Hematopoietic multipotent progenitor cell treated with erythropoietin and hydrocortisone succinate and interleukin-3 and kit ligand, for 8 days (in vitro differentiated cells): ENCODE measurements around the gene LYG1.

Experiments
- DNase-seq: peaks from one replicate; pipeline ENCODE4 v3.0.0-alpha.2; 2015

LYG1 gene

DNA sequence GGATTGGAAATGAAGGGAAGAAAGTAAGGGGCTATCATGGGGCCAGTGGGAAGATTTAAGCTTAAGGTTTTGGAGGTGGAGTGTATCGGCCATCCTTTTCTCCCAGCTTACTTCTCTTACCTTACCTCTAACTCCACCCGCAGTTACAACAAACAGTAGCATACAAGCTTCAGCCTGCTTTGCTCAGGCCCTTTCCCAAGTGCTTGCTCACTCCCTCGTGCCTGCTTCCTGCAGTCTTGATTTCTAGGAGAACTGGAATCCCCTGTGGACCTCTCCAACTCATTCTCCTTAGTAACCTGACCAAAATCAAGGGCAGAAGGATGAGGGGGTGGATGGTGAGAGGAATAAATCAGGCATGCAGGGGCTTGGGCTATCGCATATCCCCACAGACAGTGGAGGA, 39.8 kb downstream of the LYG1 start:
- DNase-seq = no peak

GRCh38 chr2:99260184-99260583, 40.8 kb downstream of the LYG1 start:
- no peak for DNase-seq

GRCh38 chr2:99259465-99259864, 41.5 kb downstream of the LYG1 start:
- no peak for DNase-seq

DNA sequence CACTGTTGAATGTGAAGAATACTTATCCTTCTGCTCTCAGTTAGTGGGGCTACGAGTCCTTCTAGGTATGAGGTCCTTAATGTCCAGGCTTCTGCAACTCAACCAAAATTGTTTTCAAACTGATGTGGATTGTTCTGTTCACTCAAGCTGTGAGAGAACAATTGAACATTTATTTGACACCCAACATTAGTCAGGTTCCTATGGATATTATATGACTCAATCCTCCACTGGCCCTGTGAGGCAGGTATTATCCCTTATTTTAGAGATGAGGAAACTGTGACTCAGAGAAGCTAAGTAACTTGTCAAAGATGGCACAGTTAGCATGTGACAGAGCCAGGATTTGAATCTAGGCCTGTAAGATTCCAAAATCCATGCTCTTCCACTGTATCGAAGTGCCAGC, 44.3 kb downstream of the LYG1 start:
- no peak for DNase-seq

- DNase-seq = no peak
Observed at GRCh38 chr2:99255491-99256318, 45.3 kb downstream of the LYG1 start, which contains the start of gene LYG2. TSS of gene LYG2 (minus strand) at chr2:99255666. CDS start at chr2:99254260, 1,406 bp downstream.

DNA sequence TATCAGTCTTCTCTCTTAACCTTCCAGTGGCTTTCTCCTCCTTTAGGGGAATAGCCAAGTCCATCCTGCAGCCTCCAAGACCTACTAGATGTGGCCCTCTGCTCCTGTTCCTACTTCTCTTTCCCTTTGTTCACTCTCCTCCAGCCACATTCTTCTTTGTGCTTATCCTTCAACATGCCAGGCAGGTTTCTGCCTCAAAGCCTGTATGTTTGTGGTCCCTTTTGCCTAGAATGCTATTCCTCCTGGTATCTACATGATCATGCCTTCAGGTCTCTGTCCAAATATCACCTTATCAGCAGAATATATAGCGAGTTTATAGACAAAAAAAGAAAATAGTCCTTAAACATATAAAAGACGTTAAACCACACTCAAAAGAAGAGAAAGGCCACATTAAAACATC, 51.0 kb downstream of the LYG1 start:
- DNase-seq = no peak

- no peak for DNase-seq
Observed at GRCh38 chr2:99242151-99242550, 58.8 kb downstream of the LYG1 start.

- DNase-seq = no peak
Observed at GRCh38 chr2:99240431-99240830, 60.6 kb downstream of the LYG1 start.

GRCh38 chr2:99238599-99238998, 62.4 kb downstream of the LYG1 start:
- no peak for DNase-seq
